HG02763 (cell line): ENCODE data around the gene OCEL1.
"Not testable (repeated sequence)": the region's sequence is repeated elsewhere in the genome, so short reads cannot be mapped to it uniquely, and the experiment has no call there.

Experiments
- ATAC-seq: cut with Tn5 transposase; IDR thresholded peaks from one replicate; pipeline ENCODE4 v1.9.1; 2021; ENCODE audit warnings: mild to moderate bottlenecking, moderate library complexity; ENCODE audit not compliant: unreplicated experiment

The OCEL1 gene

DNA sequence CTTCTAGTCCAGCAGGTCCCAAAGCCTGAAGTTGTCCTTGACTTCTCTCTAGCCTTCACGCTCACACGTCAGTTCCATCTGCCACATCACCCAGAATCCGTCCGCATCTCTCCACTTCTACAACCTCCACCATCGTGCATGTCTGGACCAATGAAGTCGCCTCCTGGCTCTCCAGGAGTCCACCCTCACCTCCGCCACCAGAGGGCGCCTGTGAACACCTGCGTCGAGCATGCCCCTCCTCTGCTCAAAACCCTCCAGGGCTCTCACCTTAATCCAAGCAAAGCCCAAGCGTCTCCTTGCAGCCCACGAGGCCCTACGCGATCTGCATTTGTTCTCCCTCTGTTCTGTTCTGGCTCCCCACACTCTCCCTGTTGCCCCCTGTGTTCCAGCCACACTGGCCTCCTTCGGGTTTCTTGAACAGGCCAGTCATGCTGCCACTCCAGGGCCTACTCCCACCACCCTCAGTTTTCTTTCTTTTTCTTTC is 34.9 kb downstream of the OCEL1 start:
- ATAC-seq: peak; percentile 79

DNA sequence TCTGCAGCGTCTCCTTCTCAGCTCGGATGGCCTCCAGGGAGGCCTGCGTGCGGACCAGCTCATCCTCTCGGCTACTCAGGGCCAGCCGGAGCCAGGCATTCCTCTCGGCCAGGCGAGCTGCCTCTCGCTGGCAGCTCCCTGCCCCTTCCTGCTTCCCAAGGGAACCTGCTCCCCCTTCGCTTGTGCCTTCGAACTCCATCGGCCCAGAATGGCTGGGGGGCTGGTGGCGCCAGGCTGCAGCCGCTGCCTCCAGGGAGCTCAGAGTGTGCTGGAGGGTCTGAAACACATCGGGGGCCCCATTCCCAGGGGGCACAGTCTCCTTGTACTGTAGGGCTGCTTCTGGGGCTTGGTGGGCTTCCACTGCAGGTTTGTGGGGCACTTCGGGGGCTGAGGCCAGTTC is 36.5 kb downstream of the OCEL1 start:
- ATAC-seq: no peak

DNA sequence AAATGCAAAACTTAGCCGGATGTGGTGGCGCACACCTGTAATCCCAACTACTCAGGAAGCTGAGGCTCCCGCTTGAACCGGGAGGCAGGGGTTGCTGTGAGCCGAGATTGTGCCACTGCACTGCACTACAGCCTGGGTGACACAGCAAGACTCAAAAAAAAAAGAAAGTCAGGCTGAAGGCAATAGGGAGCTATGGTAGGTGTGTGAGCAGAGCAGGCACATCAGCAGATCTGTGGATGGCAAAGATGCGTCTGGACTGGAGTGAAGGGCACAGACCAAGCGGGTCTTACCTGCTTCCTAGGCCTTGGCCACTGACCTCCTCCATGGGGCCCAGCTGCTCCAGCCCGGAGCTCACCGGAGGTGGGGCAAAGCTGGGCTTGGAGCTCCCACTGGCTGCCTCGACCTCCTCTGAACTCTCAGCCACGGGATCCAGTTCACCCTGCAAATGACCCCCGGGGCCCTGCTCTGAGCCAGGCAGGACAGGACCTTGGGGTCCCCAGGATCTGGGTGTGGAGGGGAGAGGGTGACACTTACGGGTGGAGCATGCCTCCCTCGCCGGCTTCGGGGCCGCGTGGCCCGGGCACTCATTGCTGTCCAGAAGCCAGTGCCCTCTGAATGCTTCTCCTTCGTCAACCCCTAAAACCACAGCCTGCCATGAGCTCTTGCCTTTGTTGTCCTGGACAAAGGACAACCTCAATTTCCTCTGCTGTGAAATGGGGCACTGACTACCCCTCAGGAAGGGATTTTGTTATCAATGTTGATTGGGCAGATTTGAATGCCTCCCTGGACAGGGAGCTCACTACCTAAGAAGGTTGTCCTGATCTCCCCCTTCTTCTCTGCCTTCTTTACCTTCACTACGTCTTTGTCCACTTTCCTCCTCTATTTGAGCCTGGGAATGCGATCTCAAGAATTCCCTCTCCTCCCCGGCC is 38.0 kb downstream of the OCEL1 start:
- ATAC-seq: no peak

DNA sequence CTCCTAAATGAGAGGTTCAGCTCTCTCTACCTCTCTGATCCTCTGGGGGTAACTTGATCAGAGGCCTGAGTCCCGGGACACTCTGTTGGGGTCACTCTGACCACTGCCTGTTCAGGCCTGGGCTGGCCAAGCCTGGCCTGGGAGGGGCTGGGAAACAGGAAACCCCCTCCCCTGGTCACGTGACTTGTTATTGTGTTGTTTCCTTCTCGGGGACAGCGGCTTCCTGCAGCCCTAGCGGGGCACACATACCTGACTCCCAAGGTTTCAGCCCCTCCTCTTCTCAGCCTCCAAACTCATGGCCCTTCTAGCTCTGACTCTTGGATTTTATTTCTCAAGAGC is 38.6 kb downstream of the OCEL1 start, which contains the start of gene USHBP1:
TSS of gene USHBP1 (minus strand) at position 105 of the 339 bp plus-strand sequence. CDS start 446 bp downstream, outside the sequence.
- no peak for ATAC-seq

DNA sequence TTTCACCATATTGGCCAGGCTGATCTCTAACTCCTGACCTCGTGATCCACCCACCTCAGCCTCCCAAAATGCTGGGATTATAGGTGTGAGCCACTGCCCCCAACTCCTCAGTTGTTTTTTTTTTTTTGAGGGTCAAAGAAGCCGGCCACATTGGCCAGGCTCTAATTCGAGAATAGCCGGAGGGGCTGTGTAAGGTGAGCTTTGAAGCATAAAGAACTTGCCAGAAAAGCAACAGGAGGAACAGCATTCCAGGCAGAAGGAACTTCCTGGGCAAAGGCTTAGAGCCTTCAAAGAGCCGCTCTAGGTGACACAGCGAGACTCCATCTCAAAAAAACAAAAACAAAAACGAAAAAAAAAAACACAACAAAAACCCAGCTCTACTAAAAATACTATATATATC is 40.0 kb downstream of the OCEL1 start:
- no peak for ATAC-seq

DNA sequence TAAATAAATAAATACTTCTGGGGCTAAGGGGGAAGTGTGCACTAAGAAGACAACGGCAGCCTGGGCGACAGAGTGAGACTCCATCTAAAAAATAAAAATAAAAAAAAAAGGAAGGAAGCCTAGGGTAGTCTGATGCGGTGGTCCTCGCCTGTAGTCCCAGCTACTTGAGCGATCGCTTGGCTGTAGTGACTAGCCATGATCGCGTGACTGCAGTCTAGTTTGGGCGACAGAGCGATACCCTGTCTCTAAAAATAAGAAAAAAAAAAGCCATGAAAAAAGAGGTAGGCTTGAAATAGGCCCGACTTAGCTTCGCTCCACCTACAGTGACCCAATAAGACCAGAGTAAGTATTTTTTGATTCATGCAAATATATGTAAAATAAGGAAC is 40.6 kb downstream of the OCEL1 start:
- ATAC-seq: no peak

DNA sequence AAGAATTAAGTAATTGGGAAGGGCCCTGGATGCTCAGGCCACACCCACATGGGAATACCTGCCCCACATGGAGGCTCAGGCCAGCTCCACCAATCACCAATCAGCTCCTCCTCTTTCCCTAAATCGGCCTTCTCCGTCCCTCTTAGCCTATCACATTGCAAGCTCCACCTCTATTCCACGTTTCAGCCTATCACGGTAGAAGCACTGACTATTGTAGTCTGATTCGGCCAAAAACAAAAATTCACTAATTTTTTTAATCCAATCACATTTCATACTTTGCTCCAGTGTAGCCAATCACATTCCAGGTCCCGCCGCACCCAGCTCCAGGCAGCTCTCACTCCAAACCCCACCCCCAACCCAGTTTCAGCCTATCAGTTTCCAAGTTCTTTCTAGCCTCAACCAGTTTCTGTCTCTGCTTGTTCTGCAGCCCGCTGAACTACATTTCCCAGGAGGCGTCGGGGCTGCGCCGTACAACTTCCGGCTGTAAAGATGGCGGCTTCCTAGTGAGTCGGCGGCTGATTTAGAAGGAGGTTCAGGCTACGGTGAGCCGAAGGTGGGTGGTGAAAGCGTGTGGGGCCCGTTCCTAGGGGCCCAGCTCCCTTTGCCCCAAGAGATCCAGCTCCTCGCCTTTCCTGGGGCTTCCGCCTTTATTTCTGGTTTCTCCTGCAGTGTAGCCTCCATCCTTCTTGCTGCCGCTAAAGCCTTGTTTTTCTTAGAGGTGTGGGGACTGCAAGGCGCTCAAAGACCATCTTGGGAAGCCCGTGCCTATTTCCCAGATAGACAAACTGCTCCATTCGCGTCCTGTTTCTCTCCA is 41.2 kb downstream of the OCEL1 start, which contains the start of gene BABAM1:
TSS of gene BABAM1 (plus strand) at position 469 of the 814 bp plus-strand sequence. CDS start 1,364 bp downstream, outside the sequence.
- peak; percentile 92 for ATAC-seq

DNA sequence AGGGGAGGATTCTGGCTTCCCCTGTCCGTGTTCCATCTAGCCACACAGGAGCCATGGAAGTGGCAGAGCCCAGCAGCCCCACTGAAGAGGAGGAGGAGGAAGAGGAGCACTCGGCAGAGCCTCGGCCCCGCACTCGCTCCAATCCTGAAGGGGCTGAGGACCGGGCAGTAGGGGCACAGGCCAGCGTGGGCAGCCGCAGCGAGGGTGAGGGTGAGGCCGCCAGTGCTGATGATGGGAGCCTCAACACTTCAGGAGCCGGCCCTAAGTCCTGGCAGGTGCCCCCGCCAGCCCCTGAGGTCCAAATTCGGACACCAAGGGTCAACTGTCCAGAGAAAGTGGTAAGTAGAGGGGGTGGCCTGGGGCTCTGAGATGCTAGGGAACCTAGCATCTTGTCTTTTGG is 42.7 kb downstream of the OCEL1 start:
- no peak for ATAC-seq

DNA sequence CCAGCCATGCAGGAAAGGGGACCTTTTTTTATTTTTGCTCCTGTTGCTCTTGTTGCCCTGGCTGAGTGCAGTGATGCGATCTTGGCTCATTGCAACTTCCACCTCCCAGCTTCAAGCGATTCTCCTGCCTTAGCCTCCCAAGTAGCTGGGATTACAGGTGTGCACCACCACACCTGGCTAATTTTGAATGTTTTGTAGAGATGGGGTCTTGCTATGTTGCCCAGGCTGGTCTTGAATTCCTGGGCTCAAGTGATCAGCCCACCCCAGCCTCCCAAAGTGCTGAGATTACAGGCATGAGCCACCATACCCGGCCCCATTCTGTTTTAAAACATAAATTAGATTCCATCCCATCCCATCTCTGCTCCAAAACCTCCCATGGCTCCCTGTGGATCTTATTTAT is 48.9 kb downstream of the OCEL1 start:
- not testable (repeated sequence) for ATAC-seq

DNA sequence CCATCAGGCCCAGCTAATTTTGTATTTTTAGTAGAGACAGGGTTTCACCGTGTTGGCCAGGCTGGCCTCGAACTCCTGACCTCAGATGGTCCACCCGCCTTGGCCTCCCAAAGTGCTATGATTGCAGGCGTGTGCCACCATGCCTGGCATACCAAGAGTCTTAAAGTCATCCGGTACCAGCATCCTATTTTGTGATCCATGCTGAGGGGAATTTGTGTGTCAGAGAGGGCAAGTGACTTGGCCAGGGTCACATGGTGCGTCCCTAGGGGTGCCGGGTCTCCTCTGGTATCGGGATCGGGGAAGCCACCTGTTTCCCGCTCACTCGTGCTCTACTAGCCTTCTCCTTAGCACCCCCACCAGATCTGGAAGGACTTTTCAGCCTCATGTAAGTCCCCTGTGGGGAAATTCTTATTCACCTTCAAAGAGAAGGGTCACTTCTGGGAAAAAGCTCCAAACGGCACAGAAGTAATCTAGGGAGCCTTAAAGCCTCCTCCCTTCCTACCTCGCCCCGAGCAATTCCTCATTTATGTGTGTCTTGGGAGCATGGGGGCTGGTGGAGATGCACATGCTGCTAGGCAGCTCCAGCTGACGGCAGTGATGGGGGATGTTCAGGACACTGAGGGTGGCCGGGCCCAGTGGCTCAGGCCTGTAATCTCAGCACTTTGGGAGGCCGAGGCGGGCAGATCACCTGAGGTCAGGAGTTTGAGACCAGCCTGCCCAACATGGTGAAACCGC is 49.6 kb downstream of the OCEL1 start:
- no peak for ATAC-seq
